ENCODE data around the gene MYO5B. TPM values are rescaled to one million over a fixed set of nuclear protein-coding genes. Genes with fewer than 3 reads are reported as not detected.

MYO5B gene
- polyA plus RNA-seq, 2 of the 4 experiments (the other 2 are of a cell fraction): 6.4 to 18.4 TPM

DNA sequence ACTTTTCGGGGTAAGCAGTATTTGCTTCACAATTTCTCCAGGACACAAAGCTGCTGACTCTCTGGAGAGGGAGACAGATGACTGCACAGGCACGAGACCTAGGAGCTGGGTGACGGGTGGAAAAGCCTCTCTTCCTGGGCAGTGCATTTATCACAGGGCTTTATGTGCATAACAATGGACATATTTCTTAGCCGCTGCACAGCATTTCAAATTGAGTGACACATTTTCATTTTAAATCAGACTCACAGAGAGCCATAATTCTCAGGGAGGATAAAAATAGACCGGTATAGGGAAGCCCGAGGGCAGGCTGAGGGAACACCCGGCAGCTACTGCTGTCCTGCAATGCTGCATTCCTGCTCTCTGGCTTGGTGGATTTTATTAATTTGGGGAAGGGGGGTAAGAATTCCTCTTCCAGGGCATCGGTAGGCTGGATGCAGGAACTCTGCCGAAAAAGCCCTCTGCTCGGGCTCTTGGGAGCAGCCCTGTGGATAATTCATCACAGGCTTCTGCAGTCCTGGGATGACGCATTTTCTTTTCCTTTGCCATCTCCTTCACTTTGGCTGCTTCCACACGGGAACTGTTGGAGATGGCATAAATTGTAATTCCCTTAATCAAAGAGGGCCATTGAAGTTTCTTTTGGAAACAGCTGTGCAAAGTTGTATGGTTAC lies 273.5 kb downstream of the MYO5B start:
- no peak for DNase-seq (ENCODE audit: low read depth in 1 of 2, low spot score in 1 of 2)
- TF ChIP-seq CHD4 (IDR thresholded peaks at IDR 0.05; ENCODE audit: borderline replicate concordance) (no peak), MYC (IDR thresholded peaks at IDR 0.05; ENCODE audit: borderline replicate concordance, low read length) (no peak), NPAS2 (CRISPR knock-in tag; IDR thresholded peaks at IDR 0.05; ENCODE audit: borderline replicate concordance) (no peak), GATA3 (IDR thresholded peaks at IDR 0.05; ENCODE audit: borderline replicate concordance) (no peak), ZNF302 (CRISPR knock-in tag; IDR thresholded peaks at IDR 0.05) (no peak), PHF8 (IDR thresholded peaks at IDR 0.05; ENCODE audit: borderline replicate concordance, low read depth) (no peak), HOXB5 (CRISPR knock-in tag; IDR thresholded peaks at IDR 0.05) (no peak), RFX5 (IDR thresholded peaks at IDR 0.05) (no peak), NFE2L2 (conservative IDR thresholded peaks at IDR 0.05; ENCODE audit: low read length) (no peak), MAZ (IDR thresholded peaks at IDR 0.05; ENCODE audit: borderline replicate concordance, low read depth, low read length) (no peak), SREBF2 (IDR thresholded peaks at IDR 0.05) (no peak), ESRRA (IDR thresholded peaks at IDR 0.05; ENCODE audit: borderline replicate concordance, low read length) (no peak), EHMT2 (IDR thresholded peaks at IDR 0.05; ENCODE audit: low read depth) (no peak), BHLHE40 (IDR thresholded peaks at IDR 0.05; ENCODE audit: low read depth, low read length) (no peak), CBX2 (IDR thresholded peaks at IDR 0.05; ENCODE audit: borderline replicate concordance, low read depth) (no peak), FOSL2 (IDR thresholded peaks at IDR 0.05) (no peak), FOSL2 (CRISPR knock-in tag; IDR thresholded peaks at IDR 0.05) (no peak), HDAC2 (IDR thresholded peaks at IDR 0.05) (no peak)
- TF ChIP-seq, protein P1, sequence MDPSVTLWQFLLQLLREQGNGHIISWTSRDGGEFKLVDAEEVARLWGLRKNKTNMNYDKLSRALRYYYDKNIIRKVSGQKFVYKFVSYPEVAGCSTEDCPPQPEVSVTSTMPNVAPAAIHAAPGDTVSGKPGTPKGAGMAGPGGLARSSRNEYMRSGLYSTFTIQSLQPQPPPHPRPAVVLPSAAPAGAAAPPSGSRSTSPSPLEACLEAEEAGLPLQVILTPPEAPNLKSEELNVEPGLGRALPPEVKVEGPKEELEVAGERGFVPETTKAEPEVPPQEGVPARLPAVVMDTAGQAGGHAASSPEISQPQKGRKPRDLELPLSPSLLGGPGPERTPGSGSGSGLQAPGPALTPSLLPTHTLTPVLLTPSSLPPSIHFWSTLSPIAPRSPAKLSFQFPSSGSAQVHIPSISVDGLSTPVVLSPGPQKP (IDR thresholded peaks at IDR 0.05; ENCODE audit: low read depth, low read length): no peak
- TF ChIP-seq, protein P2, sequence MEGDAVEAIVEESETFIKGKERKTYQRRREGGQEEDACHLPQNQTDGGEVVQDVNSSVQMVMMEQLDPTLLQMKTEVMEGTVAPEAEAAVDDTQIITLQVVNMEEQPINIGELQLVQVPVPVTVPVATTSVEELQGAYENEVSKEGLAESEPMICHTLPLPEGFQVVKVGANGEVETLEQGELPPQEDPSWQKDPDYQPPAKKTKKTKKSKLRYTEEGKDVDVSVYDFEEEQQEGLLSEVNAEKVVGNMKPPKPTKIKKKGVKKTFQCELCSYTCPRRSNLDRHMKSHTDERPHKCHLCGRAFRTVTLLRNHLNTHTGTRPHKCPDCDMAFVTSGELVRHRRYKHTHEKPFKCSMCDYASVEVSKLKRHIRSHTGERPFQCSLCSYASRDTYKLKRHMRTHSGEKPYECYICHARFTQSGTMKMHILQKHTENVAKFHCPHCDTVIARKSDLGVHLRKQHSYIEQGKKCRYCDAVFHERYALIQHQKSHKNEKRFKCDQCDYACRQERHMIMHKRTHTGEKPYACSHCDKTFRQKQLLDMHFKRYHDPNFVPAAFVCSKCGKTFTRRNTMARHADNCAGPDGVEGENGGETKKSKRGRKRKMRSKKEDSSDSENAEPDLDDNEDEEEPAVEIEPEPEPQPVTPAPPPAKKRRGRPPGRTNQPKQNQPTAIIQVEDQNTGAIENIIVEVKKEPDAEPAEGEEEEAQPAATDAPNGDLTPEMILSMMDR (IDR thresholded peaks at IDR 0.05): no peak
- no peak for ATAC-seq
- FAIRE-seq: no peak
- no peaks in the 10 kb centered on the region for H3K4me1 ChIP-seq
- CTCF ChIA-PET: no interaction called here
- H3K4me2 ChIP-seq: no peak overlapping the region
- H3K27ac ChIP-seq: no peak overlapping the region
- POLR2A ChIA-PET: no interaction called here
- no peak overlapping the region for H3K4me3 ChIP-seq
- H3K9me3 ChIP-seq: no peaks in the 10 kb centered on the region
- WGBS (ENCODE audit: missing lambda C conversion rate): 47% methylated on average over 12 of the region's 12 CpGs

- no peaks in the 10 kb centered on the region for H3K9me3 ChIP-seq
- no peak overlapping the region for H3K4me2 ChIP-seq
- ATAC-seq (no peak), FAIRE-seq (no peak), DNase-seq (ENCODE audit: low read depth in 1 of 2, low spot score in 1 of 2) (no peak)
- no peak overlapping the region for H3K27ac ChIP-seq
- TF ChIP-seq JUN (IDR thresholded peaks at IDR 0.05): no peak
- TF ChIP-seq POLR2A (IDR thresholded peaks at IDR 0.05; ENCODE audit: low read length): no peak
- TF ChIP-seq, protein P3, sequence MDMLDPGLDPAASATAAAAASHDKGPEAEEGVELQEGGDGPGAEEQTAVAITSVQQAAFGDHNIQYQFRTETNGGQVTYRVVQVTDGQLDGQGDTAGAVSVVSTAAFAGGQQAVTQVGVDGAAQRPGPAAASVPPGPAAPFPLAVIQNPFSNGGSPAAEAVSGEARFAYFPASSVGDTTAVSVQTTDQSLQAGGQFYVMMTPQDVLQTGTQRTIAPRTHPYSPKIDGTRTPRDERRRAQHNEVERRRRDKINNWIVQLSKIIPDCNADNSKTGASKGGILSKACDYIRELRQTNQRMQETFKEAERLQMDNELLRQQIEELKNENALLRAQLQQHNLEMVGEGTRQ (IDR thresholded peaks at IDR 0.05): no peak
- no peak for TF ChIP-seq E2F6 (IDR thresholded peaks at IDR 0.05; ENCODE audit: borderline replicate concordance, low read depth)
- no peaks in the 10 kb centered on the region for H3K4me1 ChIP-seq
- ChIA-PET CTCF (no interaction called here), POLR2A (no interaction called here)
- H3K4me3 ChIP-seq: no peak overlapping the region
- 24% methylated on average over 6 of the region's 6 CpGs for WGBS (ENCODE audit: missing lambda C conversion rate)
Measured at GRCh38 chr18:49920731-49921130, 274.2 kb downstream of the MYO5B start.

Measured in A549 (cell line).